ENCODE results near the gene ARHGEF11. TPM values are rescaled to one million over a fixed set of nuclear protein-coding genes. Genes with fewer than 3 reads are reported as not detected.

ARHGEF11 gene
- total and polyA plus RNA-seq, 9 of the 15 experiments (the other 6 are each of a cell fraction or from before 2014, with no cell fraction given) = 0.14 to 15.5 (median 9.0) TPM

DNA sequence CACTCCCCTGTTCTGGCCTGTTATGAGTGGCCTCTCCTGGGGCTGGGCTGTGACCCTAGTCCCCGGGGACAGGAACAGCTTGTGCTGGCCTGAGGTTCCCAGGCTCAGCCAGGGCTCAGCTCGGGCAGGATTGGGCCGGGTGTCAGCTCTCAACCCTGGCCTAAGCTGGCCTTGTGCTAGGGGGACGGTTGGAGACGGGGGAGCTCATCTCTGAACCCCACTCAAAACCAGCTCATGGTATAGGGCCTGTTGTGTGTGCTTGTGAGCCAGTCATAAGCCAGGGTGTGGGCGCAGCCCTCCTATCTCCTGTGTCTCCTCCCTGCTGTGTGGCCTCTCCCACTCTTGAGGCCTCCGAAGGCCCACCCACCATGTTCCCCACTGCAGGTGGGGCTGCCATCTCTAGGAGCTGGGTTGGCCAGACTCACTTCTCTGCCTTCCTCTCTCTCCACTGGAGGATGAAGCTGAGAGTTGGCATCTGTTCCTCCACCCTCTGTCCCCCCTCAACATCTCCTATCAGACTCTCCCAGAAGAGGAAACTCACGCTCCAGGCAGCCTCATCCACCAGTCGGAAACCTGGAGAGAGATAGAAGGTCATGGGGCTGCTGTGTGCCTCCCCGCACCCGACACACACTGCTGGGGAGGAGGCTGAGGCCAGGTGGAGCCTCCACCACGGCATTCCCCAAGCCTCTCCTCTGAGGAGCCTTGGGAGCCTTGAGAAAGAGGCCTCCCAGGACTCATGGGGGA is 150.7 kb downstream of the ARHGEF11 start (continued):
- no peak for TF ChIP-seq MAFF (IDR thresholded peaks at IDR 0.05; ENCODE audit: low read length)
- TF ChIP-seq, protein P1, sequence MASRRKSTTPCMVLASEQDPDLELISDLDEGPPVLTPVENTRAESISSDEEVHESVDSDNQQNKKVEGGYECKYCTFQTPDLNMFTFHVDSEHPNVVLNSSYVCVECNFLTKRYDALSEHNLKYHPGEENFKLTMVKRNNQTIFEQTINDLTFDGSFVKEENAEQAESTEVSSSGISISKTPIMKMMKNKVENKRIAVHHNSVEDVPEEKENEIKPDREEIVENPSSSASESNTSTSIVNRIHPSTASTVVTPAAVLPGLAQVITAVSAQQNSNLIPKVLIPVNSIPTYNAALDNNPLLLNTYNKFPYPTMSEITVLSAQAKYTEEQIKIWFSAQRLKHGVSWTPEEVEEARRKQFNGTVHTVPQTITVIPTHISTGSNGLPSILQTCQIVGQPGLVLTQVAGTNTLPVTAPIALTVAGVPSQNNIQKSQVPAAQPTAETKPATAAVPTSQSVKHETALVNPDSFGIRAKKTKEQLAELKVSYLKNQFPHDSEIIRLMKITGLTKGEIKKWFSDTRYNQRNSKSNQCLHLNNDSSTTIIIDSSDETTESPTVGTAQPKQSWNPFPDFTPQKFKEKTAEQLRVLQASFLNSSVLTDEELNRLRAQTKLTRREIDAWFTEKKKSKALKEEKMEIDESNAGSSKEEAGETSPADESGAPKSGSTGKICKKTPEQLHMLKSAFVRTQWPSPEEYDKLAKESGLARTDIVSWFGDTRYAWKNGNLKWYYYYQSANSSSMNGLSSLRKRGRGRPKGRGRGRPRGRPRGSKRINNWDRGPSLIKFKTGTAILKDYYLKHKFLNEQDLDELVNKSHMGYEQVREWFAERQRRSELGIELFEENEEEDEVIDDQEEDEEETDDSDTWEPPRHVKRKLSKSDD (conservative IDR thresholded peaks at IDR 0.05; ENCODE audit: low read length) = no peak
- TF ChIP-seq ZNF584 (CRISPR knock-in tag; IDR thresholded peaks at IDR 0.05; ENCODE audit: low read depth) = no peak
- TF ChIP-seq BHLHE40 (IDR thresholded peaks at IDR 0.05; ENCODE audit: low read length) = peak; percentile 91
- TF ChIP-seq PRPF4 (IDR thresholded peaks at IDR 0.05; ENCODE audit: insufficient read depth, low read depth, low read length, poor library complexity, severe bottlenecking) = no peak
- TF ChIP-seq, protein P2, sequence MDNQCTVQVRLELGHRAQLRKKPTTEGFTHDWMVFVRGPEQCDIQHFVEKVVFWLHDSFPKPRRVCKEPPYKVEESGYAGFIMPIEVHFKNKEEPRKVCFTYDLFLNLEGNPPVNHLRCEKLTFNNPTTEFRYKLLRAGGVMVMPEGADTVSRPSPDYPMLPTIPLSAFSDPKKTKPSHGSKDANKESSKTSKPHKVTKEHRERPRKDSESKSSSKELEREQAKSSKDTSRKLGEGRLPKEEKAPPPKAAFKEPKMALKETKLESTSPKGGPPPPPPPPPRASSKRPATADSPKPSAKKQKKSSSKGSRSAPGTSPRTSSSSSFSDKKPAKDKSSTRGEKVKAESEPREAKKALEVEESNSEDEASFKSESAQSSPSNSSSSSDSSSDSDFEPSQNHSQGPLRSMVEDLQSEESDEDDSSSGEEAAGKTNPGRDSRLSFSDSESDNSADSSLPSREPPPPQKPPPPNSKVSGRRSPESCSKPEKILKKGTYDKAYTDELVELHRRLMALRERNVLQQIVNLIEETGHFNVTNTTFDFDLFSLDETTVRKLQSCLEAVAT (IDR thresholded peaks at IDR 0.05) = no peak
- TF ChIP-seq MYBL2 (IDR thresholded peaks at IDR 0.05; ENCODE audit: low read depth) = no peak
- TF ChIP-seq MYBL2 (CRISPR knock-in tag; IDR thresholded peaks at IDR 0.05; ENCODE audit: borderline replicate concordance) = no peak
- TF ChIP-seq, protein P3, sequence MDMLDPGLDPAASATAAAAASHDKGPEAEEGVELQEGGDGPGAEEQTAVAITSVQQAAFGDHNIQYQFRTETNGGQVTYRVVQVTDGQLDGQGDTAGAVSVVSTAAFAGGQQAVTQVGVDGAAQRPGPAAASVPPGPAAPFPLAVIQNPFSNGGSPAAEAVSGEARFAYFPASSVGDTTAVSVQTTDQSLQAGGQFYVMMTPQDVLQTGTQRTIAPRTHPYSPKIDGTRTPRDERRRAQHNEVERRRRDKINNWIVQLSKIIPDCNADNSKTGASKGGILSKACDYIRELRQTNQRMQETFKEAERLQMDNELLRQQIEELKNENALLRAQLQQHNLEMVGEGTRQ (CRISPR knock-in tag; IDR thresholded peaks at IDR 0.05) = no peak
- no peak for TF ChIP-seq ZC3H4 (CRISPR knock-in tag; IDR thresholded peaks at IDR 0.05; ENCODE audit: borderline replicate concordance)
- peak; percentile 76; the same call in 1 of the 2 replicates for TF ChIP-seq MYNN (IDR thresholded peaks at IDR 0.05)
- no peak for TF ChIP-seq MYNN (CRISPR knock-in tag; IDR thresholded peaks at IDR 0.05)
- TF ChIP-seq RB1 (IDR thresholded peaks at IDR 0.05; ENCODE audit: low read depth) = no peak
- TF ChIP-seq, protein P4, sequence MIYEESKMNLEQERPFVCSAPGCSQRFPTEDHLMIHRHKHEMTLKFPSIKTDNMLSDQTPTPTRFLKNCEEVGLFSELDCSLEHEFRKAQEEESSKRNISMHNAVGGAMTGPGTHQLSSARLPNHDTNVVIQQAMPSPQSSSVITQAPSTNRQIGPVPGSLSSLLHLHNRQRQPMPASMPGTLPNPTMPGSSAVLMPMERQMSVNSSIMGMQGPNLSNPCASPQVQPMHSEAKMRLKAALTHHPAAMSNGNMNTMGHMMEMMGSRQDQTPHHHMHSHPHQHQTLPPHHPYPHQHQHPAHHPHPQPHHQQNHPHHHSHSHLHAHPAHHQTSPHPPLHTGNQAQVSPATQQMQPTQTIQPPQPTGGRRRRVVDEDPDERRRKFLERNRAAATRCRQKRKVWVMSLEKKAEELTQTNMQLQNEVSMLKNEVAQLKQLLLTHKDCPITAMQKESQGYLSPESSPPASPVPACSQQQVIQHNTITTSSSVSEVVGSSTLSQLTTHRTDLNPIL (CRISPR knock-in tag; IDR thresholded peaks at IDR 0.05) = no peak
- TF ChIP-seq SMARCE1 (IDR thresholded peaks at IDR 0.05) = 0 out of 2 replicates have a peak, but pooled peaks have one; percentile 40
- TF ChIP-seq, protein P5, sequence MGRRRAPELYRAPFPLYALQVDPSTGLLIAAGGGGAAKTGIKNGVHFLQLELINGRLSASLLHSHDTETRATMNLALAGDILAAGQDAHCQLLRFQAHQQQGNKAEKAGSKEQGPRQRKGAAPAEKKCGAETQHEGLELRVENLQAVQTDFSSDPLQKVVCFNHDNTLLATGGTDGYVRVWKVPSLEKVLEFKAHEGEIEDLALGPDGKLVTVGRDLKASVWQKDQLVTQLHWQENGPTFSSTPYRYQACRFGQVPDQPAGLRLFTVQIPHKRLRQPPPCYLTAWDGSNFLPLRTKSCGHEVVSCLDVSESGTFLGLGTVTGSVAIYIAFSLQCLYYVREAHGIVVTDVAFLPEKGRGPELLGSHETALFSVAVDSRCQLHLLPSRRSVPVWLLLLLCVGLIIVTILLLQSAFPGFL (CRISPR knock-in tag; IDR thresholded peaks at IDR 0.05) = no peak
- no peak for TF ChIP-seq CBFB (CRISPR knock-in tag; IDR thresholded peaks at IDR 0.05)
- no peak for TF ChIP-seq ARNT (IDR thresholded peaks at IDR 0.05)
- no peak for TF ChIP-seq FOXK1 (CRISPR knock-in tag; IDR thresholded peaks at IDR 0.05; ENCODE audit: borderline replicate concordance)
- no peak for TF ChIP-seq CBX1 (IDR thresholded peaks at IDR 0.05; ENCODE audit: low read depth)
- TF ChIP-seq ZNF384 (IDR thresholded peaks at IDR 0.05; ENCODE audit: low read depth, low read length) = no peak

Measured in K562 (cell line).